Activated CD4-positive, CD25-positive, alpha-beta regulatory T cell (primary cell): ENCODE results near the gene CTCF.

Experiments
- DNase-seq, 4 experiments: peaks; one replicate each; lab custom pipeline; 2025; lab: John Stamatoyannopoulos, UW

Gene CTCF

GRCh38 chr16:67548265-67549126 is 13.8 kb upstream of the CTCF start:
- no peak for DNase-seq

GRCh38 chr16:67549240-67549639 is 13.1 kb upstream of the CTCF start:
- DNase-seq = no peak

GRCh38 chr16:67549936-67550335 is 12.4 kb upstream of the CTCF start:
- DNase-seq = no peak

GRCh38 chr16:67551091-67551490 is 11.2 kb upstream of the CTCF start:
- DNase-seq = no peak

- no peak for DNase-seq
Observed at GRCh38 chr16:67551972-67552371, 10.4 kb upstream of the CTCF start.

GRCh38 chr16:67552476-67552875 is 9.8 kb upstream of the CTCF start:
- no peak for DNase-seq

GRCh38 chr16:67555795-67556212 is 6.5 kb upstream of the CTCF start:
- DNase-seq = no peak

- DNase-seq = no peak
Observed at GRCh38 chr16:67558859-67559258, 3.5 kb upstream of the CTCF start.

GRCh38 chr16:67560827-67561342 is 1.4 kb upstream of the CTCF start:
- no peak for DNase-seq

- no peak for DNase-seq
Observed at GRCh38 chr16:67561501-67561823, 864 bp upstream of the CTCF start.

- peak; percentile 97 to 99 (median 98) for DNase-seq
Observed at GRCh38 chr16:67561824-67562525, 351 bp upstream of the CTCF start.

- DNase-seq = peak in 3 of 4 experiments; percentile 30 to 61 (median 59)
Observed at GRCh38 chr16:67562918-67563707, 787 bp downstream of the CTCF start.

- no peak for DNase-seq
Observed at GRCh38 chr16:67563708-67564468, 1.6 kb downstream of the CTCF start.

GRCh38 chr16:67565470-67566100 is 3.3 kb downstream of the CTCF start:
- DNase-seq = no peak

GRCh38 chr16:67571464-67571863 is 9.1 kb downstream of the CTCF start:
- no peak for DNase-seq

GRCh38 chr16:67571981-67572431 is 9.7 kb downstream of the CTCF start:
- no peak for DNase-seq

- no peak for DNase-seq
Observed at GRCh38 chr16:67579686-67580085, 17.4 kb downstream of the CTCF start.

GRCh38 chr16:67580202-67580601 is 17.9 kb downstream of the CTCF start:
- DNase-seq = no peak

- DNase-seq = no peak
Observed at GRCh38 chr16:67593288-67593687, 31.0 kb downstream of the CTCF start.

- DNase-seq = no peak
Observed at GRCh38 chr16:67593701-67594100, 31.4 kb downstream of the CTCF start.
